K562 (cell line): ENCODE measurements around the gene METTL15. TPM values are rescaled to one million over a fixed set of nuclear protein-coding genes. Genes with fewer than 3 reads are reported as not detected.

ENCODE experiments used
- ATAC-seq: fragments of 200-7000 bp; cut with Tn5 transposase; 3 replicates; pipeline ENCODE4 v1.9.1; 2020; ENCODE audit warnings: moderate library complexity
- BruUV-seq: library from RNA; stranded (reverse); fragments of 400-500 nt; replicated peaks from 2 replicates; lab custom pipeline; 2021; lab: Mats Ljungman, UMichigan
- CTCF ChIA-PET: fragments of 300-600 bp; formaldehyde crosslinking; extraction: SDS; loops from one replicate; lab custom pipeline; 2021; ENCODE audit warnings: low intra/inter-chr PET ratio; lab: Yijun Ruan, JAX
- POLR2A ChIA-PET: fragments of 300-600, 350-650 bp; sonication (Branson Sonifier 250); formaldehyde crosslinking; extraction: SDS; loops from one replicate; lab custom pipeline; 2021; ENCODE audit warnings: antibody characterized with exemption, inconsistent platforms; lab: Yijun Ruan, JAX
- DNase-seq, 4 experiments: peaks; one replicate each; pipeline versions ENCODE4 v3.0.0 to v3.0.0-alpha.2; 2011 to 2018; ENCODE audit warnings: low spot score in 3 of 4, mixed read lengths in 3 of 4; ENCODE audit errors: extremely low read depth in 1 of 4
- FAIRE-seq: peaks from 2 replicates; lab custom pipeline; 2011; peaks lifted over from hg19 to GRCh38; lab: Jason Lieb, UNC
- H2AFZ ChIP-seq: 2 replicates; pipeline ENCODE4 v1.6.0; 2011; ENCODE audit warnings: low read depth, low read length, control low read depth, inconsistent platforms
- H3K27ac ChIP-seq: fragments of 200-600 bp; 3 replicates; pipeline ENCODE4 v1.8.0; 2011; ENCODE audit warnings: low read depth, mild to moderate bottlenecking, control low read depth, inconsistent platforms, low read length, moderate library complexity, mixed read lengths; ENCODE audit errors: extremely low read depth
- H3K27me3 ChIP-seq, 2 experiments: fragments of 300-600 bp in 1 of 2; 2 replicates in 1 of 2; 3 replicates in 1 of 2; pipeline versions ENCODE4 v1.6.0 to v1.8.0; 2011; ENCODE audit warnings: inconsistent platforms in 2 of 2, low read length in 2 of 2, mild to moderate bottlenecking in 1 of 2, mixed read lengths in 1 of 2, moderate library complexity in 1 of 2; ENCODE audit not compliant: control insufficient read depth in 2 of 2, insufficient read depth in 2 of 2
- H3K36me3 ChIP-seq: fragments of 300-600 bp; 3 replicates; pipeline ENCODE4 v1.8.0; 2011; ENCODE audit warnings: mild to moderate bottlenecking, low read length, inconsistent platforms; ENCODE audit not compliant: control insufficient read depth, insufficient read depth
- H3K4me1 ChIP-seq, 2 experiments: fragments of 200-600 bp in 1 of 2; replicated peaks in 1 of 2; 2 replicates in 1 of 2; 3 replicates in 1 of 2; pipeline versions ENCODE4 v1.5.1 to v1.8.0; 2011; ENCODE audit warnings: inconsistent platforms in 2 of 2, low read length in 2 of 2, mild to moderate bottlenecking in 1 of 2, mixed read lengths in 1 of 2, moderate library complexity in 1 of 2; ENCODE audit not compliant: control insufficient read depth in 2 of 2, insufficient read depth in 2 of 2
- H3K4me2 ChIP-seq: 2 replicates; pipeline ENCODE4 v1.6.1; 2011; ENCODE audit warnings: low read length, control low read depth, inconsistent platforms, mixed read lengths; ENCODE audit not compliant: insufficient read depth
- H3K4me3 ChIP-seq: fragments of 200-600 bp; sonication (generic), shearing (Covaris generic); 2 replicates; pipeline ENCODE4 v1.5.1; 2016; ENCODE audit warnings: control low read depth, inconsistent platforms
- H3K79me2 ChIP-seq: fragments of 200-600 bp; 3 replicates; pipeline ENCODE4 v1.8.0; 2011; ENCODE audit warnings: low read length, inconsistent platforms; ENCODE audit not compliant: control insufficient read depth, insufficient read depth
- H3K9ac ChIP-seq, 2 experiments: 2 replicates each; pipeline versions ENCODE4 v1.6.0 to v1.6.1; 2011; ENCODE audit warnings: low read depth in 2 of 2, low read length in 2 of 2, control low read depth in 1 of 2, inconsistent platforms in 1 of 2, mild to moderate bottlenecking in 1 of 2, mixed read lengths in 1 of 2; ENCODE audit not compliant: insufficient read depth in 1 of 2
- H3K9me1 ChIP-seq: one replicate; pipeline ENCODE4 v1.6.0; 2011; ENCODE audit warnings: inconsistent platforms, mild to moderate bottlenecking, low read length, moderate library complexity; ENCODE audit not compliant: control insufficient read depth, insufficient read depth
- H3K9me3 ChIP-seq: replicated peaks from 2 replicates; pipeline ENCODE4 v1.5.1; 2011; ENCODE audit warnings: low read depth, low read length, inconsistent platforms; ENCODE audit not compliant: control insufficient read depth, insufficient read depth
- H4K20me1 ChIP-seq: replicated peaks from 2 replicates; pipeline ENCODE4 v1.6.1; 2011; ENCODE audit warnings: low read length, inconsistent platforms, mixed read lengths; ENCODE audit not compliant: control insufficient read depth, insufficient read depth
- BRD4 ChIP-seq: fragments of 200-600 bp; sonication (generic); IDR thresholded peaks from 2 replicates; pipeline ENCODE4 v1.6.1; 2017; ENCODE audit warnings: inconsistent platforms
- DDX20 ChIP-seq: fragments of 450-650 bp; IDR thresholded peaks from 2 replicates; pipeline ENCODE4 v1.6.1; 2016; ENCODE audit warnings: missing genetic modification characterization, low read depth, mild to moderate bottlenecking, missing compliant biosample characterization, moderate library complexity
- FOSL1 ChIP-seq: fragments of 200-800 bp; sonication (Bioruptor generic); conservative IDR thresholded peaks from 2 replicates; pipeline ENCODE4 v1.6.1; 2016; ENCODE audit warnings: missing genetic modification characterization, missing compliant biosample characterization
- HCFC1 ChIP-seq: IDR thresholded peaks from 2 replicates; pipeline ENCODE4 v1.6.1; 2012; ENCODE audit warnings: low read depth, low read length, improper control_type of control experiment
- HDAC6 ChIP-seq: IDR thresholded peaks from 2 replicates; pipeline ENCODE4 v1.6.1; 2012; ENCODE audit warnings: low read depth, mild to moderate bottlenecking, control low read depth, inconsistent platforms, low read length, moderate library complexity
- L3MBTL2 ChIP-seq: fragments of 450-650 bp; IDR thresholded peaks from 2 replicates; pipeline ENCODE4 v1.6.1; 2016; ENCODE audit warnings: mild to moderate bottlenecking, moderate library complexity
- SRSF1 ChIP-seq: fragments of 200-400 bp; formaldehyde crosslinking; IDR thresholded peaks from 2 replicates; pipeline ENCODE4 v1.6.1; 2017; ENCODE audit warnings: mild to moderate bottlenecking, low read depth, low read length, moderate library complexity
- STAT5A ChIP-seq: IDR thresholded peaks from 2 replicates; pipeline ENCODE4 v1.6.1; 2012; ENCODE audit warnings: low read length, inconsistent platforms, borderline replicate concordance
- ZBTB9 ChIP-seq: fragments of 450-650 bp; formaldehyde crosslinking; IDR thresholded peaks from 2 replicates; pipeline ENCODE4 v1.4.0; 2020; ENCODE audit warnings: mild to moderate bottlenecking, moderate library complexity
- ZNF316 ChIP-seq: fragments of 450-650 bp; IDR thresholded peaks from 2 replicates; pipeline ENCODE4 v1.6.1; 2016
- ZNF324 ChIP-seq: fragments of 250-450 bp; sonication (Bioruptor Pico); IDR thresholded peaks from 2 replicates; pipeline ENCODE4 v1.4.0; 2020; ENCODE audit warnings: mild to moderate bottlenecking
- ZNF436 ChIP-seq: fragments of 250-450, 450-650 bp; sonication (Bioruptor Pico); formaldehyde crosslinking; IDR thresholded peaks from 2 replicates; pipeline ENCODE4 v1.7.0; 2020; ENCODE audit warnings: mild to moderate bottlenecking
- WGBS: fragments of 100-300 bp; shearing (Covaris generic); methylation state at CpG from one replicate; pipeline ENCODE4 v1.1.6; 2016; ENCODE audit warnings: low coverage, mixed read lengths; ENCODE audit not compliant: insufficient coverage; ENCODE audit errors: missing lambda C conversion rate; 5-methylcytosine and 5-hydroxymethylcytosine counted together
- in situ Hi-C: fragments of 300-500 bp; cut with MboI; formaldehyde crosslinking; loops from 4 replicates; pipeline ENCODE4 v1.15.0; 2018; ENCODE audit warnings: inconsistent platforms, mixed read lengths
- intact Hi-C: fragments of 100-400 bp; cut with micrococcal nuclease; formaldehyde crosslinking; loops from 2 replicates; pipeline ENCODE4 v1.14.2; 2022
- polyA plus RNA-seq, 8 experiments: library from polyadenylated mRNA; depleted of rRNA in 4 of 8; stranded (reverse) in 5 of 8; unstranded in 3 of 8; fragments of >200 nt; fragmentation: Nextera tagmentation in 2 of 8; fragmentation: Illumina TruSeq in 1 of 8; extraction: Ambion mirVana in 2 of 8; extraction: Trizol in 1 of 8; gene quantifications; 2 replicates each; pipeline versions ENCODE4 v1.2.1 to v1.2.3, GENCODE V29; 2011 to 2014; ENCODE audit warnings: inconsistent platforms in 1 of 8, missing spikeins in 1 of 8
- total RNA-seq, 7 experiments: library from RNA; depleted of rRNA in 6 of 7; stranded (reverse); fragments of >200 nt in 6 of 7; fragmentation: Illumina TruSeq in 2 of 7; extraction: Trizol in 2 of 7; gene quantifications; 2 replicates each; pipeline versions ENCODE4 v1.2.1 to v1.2.3, GENCODE V29; 2011 to 2021; ENCODE audit warnings: low replicate concordance in 1 of 7
- TF ChIP-seq, protein P1 (sequence below), 2 experiments: fragments of 450-650 bp; IDR thresholded peaks; 2 replicates each; pipeline ENCODE4 v1.6.1; 2016
- TF ChIP-seq, protein P2 (sequence below): sonication (generic); formaldehyde crosslinking; IDR thresholded peaks from 2 replicates; pipeline ENCODE4 v1.9.0; 2022; ENCODE audit warnings: mild to moderate bottlenecking, missing genetic modification reagents

Gene METTL15
- total and polyA plus RNA-seq, 9 of the 15 experiments (the other 6 are each of a cell fraction or from before 2014, with no cell fraction given), result 10.7 to 21.7 (median 15.9) TPM

DNA sequence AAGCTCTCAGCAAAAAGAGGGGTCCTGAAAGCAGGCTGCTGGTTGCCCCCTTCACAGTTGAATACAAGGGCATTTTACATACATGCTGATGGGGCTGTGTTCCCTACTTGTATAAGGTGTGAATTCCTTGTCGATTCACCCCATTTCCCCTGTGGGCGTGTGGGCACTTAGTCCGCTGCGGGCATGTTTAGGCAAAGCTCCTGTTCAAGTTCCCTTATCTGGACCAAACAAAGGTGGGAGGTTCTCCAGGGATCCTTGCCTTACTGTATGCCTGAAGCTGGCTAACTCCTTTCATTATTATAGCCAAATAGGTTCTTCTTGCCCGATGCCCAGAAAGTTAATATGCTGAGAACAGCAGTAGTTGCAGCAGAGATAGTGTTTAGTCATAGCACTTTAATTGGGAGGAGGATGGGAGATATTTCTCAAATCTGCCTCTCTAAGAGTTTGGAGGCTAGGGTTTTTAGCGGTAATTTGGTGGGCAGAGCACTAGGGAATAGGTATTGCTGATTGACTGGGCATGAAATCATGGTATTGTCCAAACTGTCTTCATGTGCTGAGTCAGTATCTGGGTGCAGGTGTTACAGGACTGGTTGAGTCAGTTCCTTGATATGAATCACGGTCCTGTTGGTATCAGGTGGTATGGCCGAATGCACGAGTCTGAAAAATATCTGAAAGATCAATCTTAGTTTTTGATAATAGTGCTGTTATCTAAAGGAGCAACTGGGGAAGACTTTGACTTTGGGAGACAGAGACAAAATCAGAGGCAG is 32.7 kb downstream of the METTL15 start:
- CTCF ChIA-PET, result no interaction called here

DNA sequence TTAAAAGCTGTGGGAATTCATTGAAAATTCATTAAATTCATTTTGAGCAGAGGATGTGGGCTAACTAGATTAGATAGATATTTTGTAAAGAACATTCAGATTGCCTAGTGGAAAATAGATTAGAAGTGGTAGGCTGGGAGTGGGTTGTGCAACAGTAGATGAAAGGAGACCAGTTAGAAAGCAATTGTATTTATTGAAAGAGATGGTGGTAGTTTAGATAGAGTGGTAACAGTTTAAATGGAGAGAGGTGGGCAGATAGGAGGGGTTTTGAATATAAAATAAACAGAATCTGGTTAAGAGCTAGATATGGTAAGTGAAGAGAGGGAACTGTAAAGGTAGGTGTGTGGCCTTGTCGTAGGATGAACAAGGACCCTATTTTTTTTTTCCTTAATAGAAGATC is 34.5 kb downstream of the METTL15 start:
- Histone ChIP-seq H3K4me1 (no peaks in the 10 kb centered on the region), H3K9me3 (no peaks in the 10 kb centered on the region), H3K27ac (no peak overlapping the region), H3K27me3 (no peaks in the 10 kb centered on the region), H3K79me2 (no peaks in the 10 kb centered on the region), H3K36me3 (peaks cover 2% of the 10 kb centered on the region), H3K9me1 (no peaks in the 10 kb centered on the region), H3K4me2 (no peak overlapping the region), H2AFZ (no peak overlapping the region), H4K20me1 (no peaks in the 10 kb centered on the region), H3K9ac (no peak overlapping the region), H3K4me3 (no peak overlapping the region)
- intact Hi-C loops, result no loop called here
- no peak for ATAC-seq
- CTCF ChIA-PET, result no interaction called here
- WGBS, result 79% methylated on average over 1 of the region's 1 CpG
- no TSS peak for BruUV-seq
- POLR2A ChIA-PET, result no interaction called here
- no peak for FAIRE-seq
- DNase-seq, result no peak
- in situ Hi-C loops, result no loop called here
- TF ChIP-seq FOSL1 (tag) (no peak), SRSF1 (no peak), L3MBTL2 (no peak), HDAC6 (no peak), ZNF436 (CRISPR knock-in tag) (no peak), STAT5A (no peak), BRD4 (no peak), DDX20 (tag) (no peak), ZNF324 (no peak), ZBTB9 (no peak)
- TF ChIP-seq, protein P1, sequence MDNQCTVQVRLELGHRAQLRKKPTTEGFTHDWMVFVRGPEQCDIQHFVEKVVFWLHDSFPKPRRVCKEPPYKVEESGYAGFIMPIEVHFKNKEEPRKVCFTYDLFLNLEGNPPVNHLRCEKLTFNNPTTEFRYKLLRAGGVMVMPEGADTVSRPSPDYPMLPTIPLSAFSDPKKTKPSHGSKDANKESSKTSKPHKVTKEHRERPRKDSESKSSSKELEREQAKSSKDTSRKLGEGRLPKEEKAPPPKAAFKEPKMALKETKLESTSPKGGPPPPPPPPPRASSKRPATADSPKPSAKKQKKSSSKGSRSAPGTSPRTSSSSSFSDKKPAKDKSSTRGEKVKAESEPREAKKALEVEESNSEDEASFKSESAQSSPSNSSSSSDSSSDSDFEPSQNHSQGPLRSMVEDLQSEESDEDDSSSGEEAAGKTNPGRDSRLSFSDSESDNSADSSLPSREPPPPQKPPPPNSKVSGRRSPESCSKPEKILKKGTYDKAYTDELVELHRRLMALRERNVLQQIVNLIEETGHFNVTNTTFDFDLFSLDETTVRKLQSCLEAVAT (IDR thresholded peaks at IDR 0.05), result no peak
- TF ChIP-seq, protein P2, sequence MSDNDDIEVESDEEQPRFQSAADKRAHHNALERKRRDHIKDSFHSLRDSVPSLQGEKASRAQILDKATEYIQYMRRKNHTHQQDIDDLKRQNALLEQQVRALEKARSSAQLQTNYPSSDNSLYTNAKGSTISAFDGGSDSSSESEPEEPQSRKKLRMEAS (CRISPR knock-in tag), result no peak

More for the DNA sequence above, 32.7 kb downstream of the METTL15 start:
- H3K4me1 ChIP-seq, result no peaks in the 10 kb centered on the region
- no peak overlapping the region for H3K27ac ChIP-seq
- WGBS, result 78% methylated on average over 9 of the region's 9 CpGs
- POLR2A ChIA-PET, result interaction anchor here (0.6 kb wide), 1 partner anchor 36 kb away, joined by 3 read pairs; no protein-coding TSS in a partner anchor
- DNase-seq (no peak), ATAC-seq (no peak), FAIRE-seq (no peak)
- no peaks in the 10 kb centered on the region for H3K27me3 ChIP-seq
- no peak overlapping the region for H3K4me2 ChIP-seq
- in situ Hi-C loops (no loop called here), intact Hi-C loops (loop anchor here (2.0 kb wide), 1 partner anchor 30 kb away; no protein-coding TSS in a partner anchor)
- peaks cover 2% of the 10 kb centered on the region for H3K36me3 ChIP-seq
- no peak overlapping the region for H2AFZ ChIP-seq
- H3K9me1 ChIP-seq, result no peaks in the 10 kb centered on the region
- no peaks in the 10 kb centered on the region for H3K79me2 ChIP-seq
- H3K9ac ChIP-seq, result no peak overlapping the region
- peaks cover 3% of the 10 kb centered on the region; the same call in 1 of the 2 replicates for H3K9me3 ChIP-seq
- no peak overlapping the region for H3K4me3 ChIP-seq
- TF ChIP-seq HCFC1 (no peak), ZNF316 (0 out of 2 replicates have a peak, but pooled peaks have one; percentile 21)
- BruUV-seq, result no TSS peak
- no peaks in the 10 kb centered on the region for H4K20me1 ChIP-seq
